Measurements from ENCODE around the gene P2RY8.
"Not testable (repeated sequence)": the region's sequence is repeated elsewhere in the genome, so short reads cannot be mapped to it uniquely, and the experiment has no call there.

Gene P2RY8

GRCh38 chrX:1516596-1517104 lies 20.3 kb downstream of the P2RY8 start:
- no peak for DNase-seq

GRCh38 chrX:1511829-1512228 lies 25.2 kb downstream of the P2RY8 start:
- no peak for DNase-seq

- no peak for DNase-seq
Observed at GRCh38 chrX:1511150-1511549, 25.8 kb downstream of the P2RY8 start.

- DNase-seq, result no peak
Observed at GRCh38 chrX:1507511-1508463, 29.2 kb downstream of the P2RY8 start.

- no peak for DNase-seq
Observed at GRCh38 chrX:1506916-1507315, 30.1 kb downstream of the P2RY8 start.

- no peak for DNase-seq
Observed at GRCh38 chrX:1502853-1503252, 34.1 kb downstream of the P2RY8 start.

- DNase-seq, result no peak
Observed at GRCh38 chrX:1502241-1502640, 34.7 kb downstream of the P2RY8 start.

GRCh38 chrX:1500701-1501624 lies 36.0 kb downstream of the P2RY8 start:
- no peak for DNase-seq

- no peak for DNase-seq
Observed at GRCh38 chrX:1496076-1496475, 40.9 kb downstream of the P2RY8 start.

GRCh38 chrX:1493877-1494510 lies 43.0 kb downstream of the P2RY8 start:
- no peak for DNase-seq

GRCh38 chrX:1493412-1493811 lies 43.6 kb downstream of the P2RY8 start:
- no peak for DNase-seq

GRCh38 chrX:1492421-1493012 lies 44.5 kb downstream of the P2RY8 start:
- DNase-seq, result no peak

- DNase-seq, result no peak
Observed at GRCh38 chrX:1491851-1492349, 45.1 kb downstream of the P2RY8 start.

GRCh38 chrX:1491248-1491647 lies 45.7 kb downstream of the P2RY8 start:
- DNase-seq, result not testable (repeated sequence)

GRCh38 chrX:1490723-1491122 lies 46.3 kb downstream of the P2RY8 start:
- not testable (repeated sequence) for DNase-seq

GRCh38 chrX:1489354-1489753 lies 47.6 kb downstream of the P2RY8 start:
- DNase-seq, result not testable (repeated sequence)

- no peak for DNase-seq
Observed at GRCh38 chrX:1488745-1489144, 48.2 kb downstream of the P2RY8 start.

GRCh38 chrX:1488141-1488540 lies 48.8 kb downstream of the P2RY8 start:
- no peak for DNase-seq

- DNase-seq, result no peak
Observed at GRCh38 chrX:1487401-1487800, 49.6 kb downstream of the P2RY8 start.

GRCh38 chrX:1486749-1487361 lies 50.1 kb downstream of the P2RY8 start:
- DNase-seq, result no peak

- no peak for DNase-seq
Observed at GRCh38 chrX:1486177-1486576, 50.8 kb downstream of the P2RY8 start.

- DNase-seq, result no peak
Observed at GRCh38 chrX:1485033-1485432, 52.0 kb downstream of the P2RY8 start.
